Measurements from ENCODE around the gene AGPS.

The AGPS gene

DNA sequence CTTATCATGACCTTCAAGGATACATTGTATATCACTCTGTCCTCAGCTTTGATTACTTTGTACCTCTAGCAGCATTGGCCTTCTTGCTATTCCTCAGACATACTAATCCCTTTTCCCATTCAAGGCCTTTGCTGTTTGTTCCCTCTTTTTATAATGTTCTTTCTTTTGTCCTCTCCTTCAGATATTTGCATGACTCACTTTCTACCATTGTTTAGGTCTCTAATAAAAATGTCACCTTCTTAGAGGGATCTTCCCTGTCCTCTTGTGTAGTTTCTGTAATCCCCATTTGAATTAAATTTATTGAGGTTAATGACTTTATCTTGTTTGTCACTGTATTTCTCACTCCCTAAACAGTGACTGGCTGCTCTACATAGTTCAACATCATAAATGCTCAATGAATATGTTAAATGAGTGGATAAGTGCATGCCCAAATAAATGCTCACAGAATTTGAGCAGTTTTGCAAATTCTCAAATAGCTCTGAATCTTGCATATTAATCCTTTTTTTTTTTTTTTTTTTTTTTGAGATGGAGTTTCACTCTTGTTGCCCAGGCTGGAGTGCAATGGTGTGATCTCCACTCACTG is 135.9 kb downstream of the AGPS start:
- no peak for DNase-seq (ENCODE audit: low read depth in 2 of 2)

DNA sequence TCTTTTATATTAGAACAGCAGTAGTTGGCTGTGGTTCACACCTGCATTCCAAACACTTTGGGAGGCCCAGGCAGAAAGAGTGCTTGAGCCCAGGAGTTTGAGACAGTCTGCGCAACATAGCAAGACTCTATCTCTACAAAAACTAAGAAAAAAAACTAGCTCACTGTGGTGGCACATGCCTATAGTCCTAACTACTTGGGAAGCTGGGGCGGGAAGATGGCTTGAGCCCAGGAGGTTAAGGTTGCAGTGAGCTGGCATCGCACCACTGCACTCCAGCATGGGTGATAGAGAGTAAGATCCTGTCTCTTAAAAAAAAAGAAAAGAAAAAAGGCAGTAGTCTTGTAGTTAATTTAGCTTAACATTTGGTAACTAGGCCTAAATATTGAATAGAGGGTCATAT is 136.6 kb downstream of the AGPS start:
- DNase-seq (ENCODE audit: low read depth in 2 of 2), result no peak

DNA sequence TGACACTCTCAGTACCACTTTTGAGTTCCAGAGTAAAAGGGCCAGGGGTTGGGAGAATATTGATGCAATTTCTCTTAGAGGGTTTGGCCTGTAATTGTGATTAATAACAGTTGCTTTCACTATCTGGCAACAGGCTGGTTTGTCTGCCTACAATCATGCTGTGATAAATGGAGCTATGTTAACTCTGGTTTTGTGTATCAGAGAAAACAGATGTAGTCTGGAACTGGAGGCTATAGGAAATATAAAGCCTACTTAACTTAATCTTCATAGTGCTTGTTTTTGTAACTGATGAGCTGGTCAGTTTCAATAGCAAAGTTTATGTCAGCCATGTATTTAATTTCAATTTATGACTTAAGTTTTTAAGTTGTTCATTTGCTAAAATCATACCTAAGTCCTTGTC is 138.0 kb downstream of the AGPS start:
- DNase-seq (ENCODE audit: low read depth in 2 of 2), result no peak

DNA sequence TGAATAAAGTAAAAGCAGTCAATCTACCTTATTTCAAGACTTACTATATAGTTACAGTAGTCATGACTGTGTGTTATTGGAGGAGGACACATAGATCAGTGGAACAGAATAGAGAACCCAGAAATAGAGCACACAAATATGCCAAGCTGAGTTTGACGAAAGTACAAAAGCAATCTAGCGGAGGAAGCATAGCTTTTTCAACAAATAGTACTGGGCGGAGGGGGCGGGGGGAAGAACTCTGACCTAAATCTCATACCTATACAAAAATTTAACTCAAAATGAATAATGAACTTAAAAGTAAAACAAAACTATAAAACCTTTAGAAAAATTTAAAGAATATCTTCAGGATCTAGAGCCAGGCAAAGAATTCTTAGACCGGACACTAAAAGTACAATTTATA is 139.1 kb downstream of the AGPS start:
- no peak for DNase-seq (ENCODE audit: low read depth in 2 of 2)

DNA sequence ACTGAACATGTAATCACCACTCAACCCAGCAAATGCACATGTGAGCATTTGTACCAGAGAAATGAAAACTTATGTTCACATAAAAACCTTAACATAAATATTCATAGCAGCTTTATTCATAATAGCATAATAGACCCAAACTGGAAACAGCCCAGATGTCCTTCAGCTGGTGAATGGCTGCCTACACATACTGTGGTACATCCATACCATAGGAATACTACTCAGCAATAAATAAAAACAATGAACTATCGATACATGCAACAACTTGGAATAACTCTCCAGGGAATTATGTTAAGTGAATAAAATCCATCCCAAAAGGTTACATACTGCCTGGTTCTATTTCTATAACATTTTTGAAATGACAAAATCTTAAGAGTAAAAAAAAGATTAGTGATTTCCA is 140.0 kb downstream of the AGPS start:
- DNase-seq (ENCODE audit: low read depth in 2 of 2), result no peak

DNA sequence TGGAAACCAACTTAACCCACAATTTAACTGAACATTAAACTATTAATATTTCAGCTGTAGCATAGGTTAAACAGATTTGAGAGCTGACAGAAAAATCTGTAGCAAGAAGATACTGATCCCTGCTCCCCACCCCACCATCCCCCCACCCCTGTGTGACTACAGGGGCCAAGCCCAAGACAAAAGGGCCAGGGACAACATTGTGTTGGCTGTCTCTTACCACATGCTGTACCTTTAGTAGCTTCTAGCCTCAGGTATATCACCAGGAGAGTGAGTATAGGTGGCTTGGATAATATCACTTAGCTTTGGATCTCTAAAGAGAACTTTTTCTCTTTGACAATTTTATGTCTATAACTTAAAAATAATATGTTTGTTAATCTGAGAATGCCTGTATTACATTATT is 140.7 kb downstream of the AGPS start:
- DNase-seq (ENCODE audit: low read depth in 2 of 2), result no peak

DNA sequence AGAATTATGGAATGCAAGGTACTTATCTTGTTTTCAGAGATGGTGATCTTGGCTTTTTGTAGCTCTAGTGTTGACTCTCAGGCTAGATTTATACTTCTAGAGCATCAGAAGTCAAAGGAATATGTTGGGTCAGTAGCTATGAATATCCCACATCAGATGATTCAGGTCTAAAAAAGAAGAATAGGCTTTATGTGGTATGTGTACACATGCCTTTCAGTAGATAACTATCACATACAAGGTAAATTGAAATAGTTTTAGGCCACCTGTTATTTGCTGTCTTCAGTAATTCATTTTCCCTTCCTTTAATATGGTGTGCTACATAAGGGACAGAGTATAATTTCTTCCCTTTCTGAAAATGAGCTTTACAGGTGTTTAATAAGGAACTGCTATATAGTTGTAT is 142.4 kb downstream of the AGPS start:
- DNase-seq (ENCODE audit: low read depth in 2 of 2), result no peak

DNA sequence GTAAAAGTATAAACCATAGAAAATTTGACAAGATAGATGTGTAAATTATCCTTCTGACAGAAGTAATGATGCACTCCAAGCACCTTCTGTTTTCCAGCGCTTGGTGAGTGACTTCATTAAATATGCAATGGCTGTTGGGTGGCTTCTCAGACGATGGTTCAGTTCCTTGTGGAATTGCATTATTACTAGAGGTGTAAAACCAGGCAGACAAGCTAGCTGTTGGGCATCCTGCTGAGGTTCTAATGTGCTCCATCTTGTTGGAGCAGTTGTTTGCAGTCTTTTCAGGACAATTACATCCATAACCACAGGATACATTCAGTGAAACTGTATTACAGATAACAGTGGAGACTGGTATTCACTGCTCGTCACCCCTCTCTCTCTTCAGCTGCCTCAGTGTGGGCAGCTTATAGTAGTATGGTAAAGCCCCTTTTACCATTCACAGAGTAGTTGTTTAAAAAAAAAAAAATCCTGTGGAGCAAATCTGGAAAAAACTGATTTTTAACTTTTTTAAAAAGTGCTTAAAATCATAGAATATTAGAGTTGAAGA is 143.5 kb downstream of the AGPS start:
- no peak for DNase-seq (ENCODE audit: low read depth in 2 of 2)

DNA sequence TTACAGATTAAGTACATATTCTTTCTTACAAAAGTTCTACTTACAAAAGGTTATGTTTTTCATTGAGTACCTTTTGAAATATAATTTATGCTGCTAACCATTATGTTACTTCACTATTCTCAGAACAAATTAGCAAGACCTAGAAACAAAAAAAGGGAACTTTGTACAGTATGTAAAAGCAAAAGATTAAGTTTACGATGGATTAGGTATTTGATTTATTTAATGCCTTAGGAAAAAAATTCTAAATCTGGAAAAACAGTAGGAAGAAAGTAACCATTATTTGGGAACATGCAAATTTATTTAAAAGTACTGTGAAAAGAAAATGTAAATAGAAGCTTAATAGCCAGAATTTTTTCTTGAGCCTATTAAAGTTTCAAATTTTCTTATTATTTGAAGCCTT is 144.6 kb downstream of the AGPS start:
- DNase-seq (ENCODE audit: low read depth in 2 of 2), result no peak

DNA sequence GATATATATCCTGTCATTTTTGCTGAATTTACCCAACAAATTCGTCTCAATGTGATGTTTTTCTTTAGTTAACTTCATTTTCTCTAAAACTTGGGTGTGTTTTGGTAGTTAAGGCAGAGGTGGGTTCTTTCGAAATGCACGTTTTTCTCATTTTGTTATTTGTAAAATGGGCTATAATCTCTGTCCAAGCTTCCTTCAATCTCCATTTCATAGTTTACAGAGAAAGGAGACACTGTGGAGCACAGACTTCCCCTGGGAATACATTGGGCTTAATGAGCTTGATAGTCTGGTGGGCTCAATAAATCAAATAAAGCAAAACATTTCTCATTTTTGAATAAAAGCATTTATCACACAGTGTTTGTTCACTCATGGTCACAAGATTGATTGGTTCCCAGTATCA is 145.1 kb downstream of the AGPS start:
- no peak for DNase-seq (ENCODE audit: low read depth in 2 of 2)

DNA sequence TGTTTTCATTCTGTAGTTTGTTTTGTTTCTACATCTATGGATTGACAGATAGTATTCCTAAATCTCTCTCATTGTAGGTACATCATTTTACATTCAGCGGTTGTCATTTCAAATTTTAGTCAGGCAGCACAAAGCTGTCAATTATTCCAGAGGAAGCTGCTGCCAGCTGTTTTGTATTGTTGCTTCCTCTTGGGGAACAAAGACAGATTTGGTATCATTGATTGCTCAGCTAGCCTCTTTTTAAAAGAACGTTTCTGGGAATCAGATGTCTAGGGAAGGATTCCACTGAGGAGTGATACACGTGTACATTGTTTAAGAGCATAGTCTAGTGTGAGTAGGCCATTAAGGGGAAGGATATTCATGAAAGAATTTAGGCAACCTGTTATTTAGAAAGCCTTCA is 145.8 kb downstream of the AGPS start:
- DNase-seq (ENCODE audit: low read depth in 2 of 2), result no peak

DNA sequence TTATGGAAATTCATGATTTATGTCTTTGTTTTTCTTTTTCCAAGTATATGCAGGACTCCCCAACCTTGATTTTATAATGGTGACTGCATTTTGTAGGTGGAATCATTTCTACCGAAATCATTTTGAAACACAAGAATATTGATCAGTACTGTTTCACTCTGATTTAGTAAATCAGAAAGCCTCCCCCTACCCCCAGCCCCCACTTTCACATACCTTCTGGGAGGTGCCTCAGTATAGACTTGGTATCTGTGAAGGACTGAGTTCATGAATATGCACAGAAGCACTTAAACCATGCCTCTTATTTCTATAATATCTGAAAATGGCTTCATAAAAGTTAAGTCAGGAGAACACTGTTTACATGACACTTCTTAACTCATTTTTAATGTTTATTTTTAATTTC is 147.7 kb downstream of the AGPS start:
- no peak for DNase-seq (ENCODE audit: low read depth in 2 of 2)

DNA sequence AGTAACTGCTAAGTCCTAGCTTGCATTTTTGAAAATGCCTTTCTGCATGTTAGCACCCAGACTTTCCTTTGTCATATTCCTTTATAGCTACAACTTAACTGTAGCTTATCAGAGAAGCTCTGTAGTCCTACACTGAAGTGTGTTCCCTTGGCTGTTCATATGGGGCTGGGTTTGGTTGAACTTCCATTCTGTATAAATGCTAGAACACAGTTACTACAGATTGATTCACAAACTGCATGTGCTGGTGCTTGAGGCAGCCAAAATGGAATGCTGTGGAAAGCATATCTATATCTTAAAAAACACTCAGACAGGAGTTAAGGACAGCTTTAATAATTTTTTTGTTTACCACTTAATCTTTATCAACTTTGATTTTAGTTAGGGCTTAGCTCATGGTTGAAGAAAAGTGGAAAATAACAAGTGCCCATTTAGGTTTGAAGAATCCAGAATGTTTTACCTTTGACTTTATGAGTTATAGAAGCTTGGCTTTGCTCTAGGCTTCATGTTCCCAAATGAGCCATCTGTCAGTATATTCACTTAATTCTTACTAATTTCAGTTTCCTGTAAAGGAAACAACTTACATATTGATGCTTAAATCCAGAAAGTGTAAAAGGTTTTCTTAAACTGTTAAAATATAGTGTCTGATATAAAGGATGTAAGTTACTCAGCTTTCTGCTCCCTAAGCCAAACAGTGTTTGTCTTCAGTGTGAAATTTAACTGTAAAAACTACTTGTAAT is 148.9 kb downstream of the AGPS start:
- no peak for DNase-seq (ENCODE audit: low read depth in 2 of 2)

DNA sequence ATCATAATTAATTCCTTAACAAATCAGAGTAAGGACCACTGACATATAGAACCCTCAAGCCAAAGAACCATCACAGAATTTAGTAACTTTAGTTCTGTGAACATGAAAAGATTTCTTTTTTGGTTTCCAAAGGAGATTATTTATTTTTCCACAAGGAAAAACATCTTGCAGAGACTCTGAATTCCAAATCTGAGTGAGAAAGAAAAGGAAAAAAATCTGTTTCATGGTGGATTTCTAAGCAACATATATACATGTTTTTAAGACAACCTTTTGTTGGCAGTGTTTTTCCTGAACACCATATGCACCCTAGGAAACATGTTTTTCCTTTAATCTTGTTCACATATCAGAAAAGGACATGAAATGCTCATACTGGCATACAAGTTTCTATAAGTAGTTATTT is 149.8 kb downstream of the AGPS start:
- no peak for DNase-seq (ENCODE audit: low read depth in 2 of 2)

DNA sequence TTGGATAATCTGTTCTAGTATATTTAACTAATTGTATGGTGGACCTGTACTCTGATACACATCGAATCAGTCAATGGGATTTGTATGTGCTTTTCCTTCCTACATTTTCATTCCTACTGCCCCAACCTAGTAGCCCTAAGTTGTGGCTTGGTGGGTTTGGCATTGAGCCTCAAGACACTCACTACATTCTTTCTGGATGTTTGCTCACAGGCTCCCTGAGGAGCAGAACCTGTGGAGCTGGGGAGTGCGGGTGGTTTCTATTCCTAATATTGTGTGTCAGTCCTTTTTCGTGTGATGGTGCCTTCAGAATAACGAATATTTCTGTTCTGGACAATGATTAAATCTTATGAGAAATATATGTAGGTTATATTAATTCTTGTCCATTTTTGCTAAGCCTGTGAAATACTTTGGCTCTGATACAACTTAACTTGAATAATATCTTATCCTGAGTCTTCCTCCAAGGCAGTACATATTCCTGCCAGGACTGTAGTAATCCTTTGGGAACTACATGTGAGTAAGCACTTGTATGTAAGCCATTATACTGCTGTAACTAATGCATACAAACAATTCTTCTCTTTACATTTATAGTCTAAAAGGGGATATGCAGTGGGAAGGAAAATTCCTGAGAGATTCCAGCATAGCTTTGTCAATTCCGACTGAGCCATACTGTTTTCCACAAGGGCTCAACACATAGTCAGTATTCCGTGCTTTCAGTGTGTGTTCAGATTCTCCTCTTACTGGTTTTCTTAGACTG is 150.6 kb downstream of the AGPS start:
- DNase-seq (ENCODE audit: low read depth in 2 of 2), result no peak

DNA sequence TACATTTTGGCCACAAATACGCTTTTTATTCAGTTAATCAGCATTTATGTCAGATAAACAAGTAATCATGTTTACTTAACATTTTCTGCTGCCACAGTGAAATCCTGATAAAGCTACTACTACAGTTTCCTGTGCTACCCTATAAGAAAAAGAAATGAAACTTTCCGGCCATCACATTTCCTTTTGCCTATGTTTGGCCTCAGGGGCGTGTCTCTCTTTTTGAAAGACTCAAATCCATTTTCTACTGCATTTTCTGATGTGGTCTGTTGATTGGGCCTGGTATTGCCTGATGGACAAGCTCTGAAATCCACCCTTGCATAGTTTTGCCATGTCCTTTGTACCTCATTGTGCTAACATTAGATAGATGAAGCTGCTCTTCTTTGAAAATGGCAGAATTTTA is 152.6 kb downstream of the AGPS start:
- no peak for DNase-seq (ENCODE audit: low read depth in 2 of 2)

DNA sequence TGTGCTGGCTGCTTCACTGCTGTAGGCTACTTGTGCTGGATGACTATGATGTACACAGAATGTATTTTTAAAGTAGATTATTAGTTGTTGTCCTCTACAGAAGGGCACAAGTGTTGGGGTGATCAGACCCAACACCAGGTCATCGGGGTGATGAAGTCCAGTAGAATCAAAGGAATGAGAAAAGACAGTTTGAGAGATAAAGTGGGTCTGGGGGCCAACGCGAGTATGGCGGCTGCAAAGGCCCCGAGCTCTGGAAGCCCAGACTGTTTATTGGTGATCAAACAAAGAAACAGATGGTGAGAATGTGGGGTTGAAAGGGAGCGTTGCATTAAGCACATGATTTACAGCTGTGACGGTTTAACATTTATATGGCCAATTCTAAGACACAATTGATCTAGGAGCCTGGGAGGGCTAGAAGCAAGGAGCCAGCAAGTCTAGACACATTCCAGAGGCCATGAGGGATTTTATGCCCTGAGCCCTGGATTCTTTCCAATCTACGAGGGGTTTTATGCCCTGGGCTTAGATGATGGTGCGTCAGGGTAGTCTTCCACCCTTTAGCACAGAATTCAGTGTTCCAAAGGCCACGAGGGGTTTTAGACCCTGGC is 153.5 kb downstream of the AGPS start:
- DNase-seq (ENCODE audit: low read depth in 2 of 2), result no peak

DNA sequence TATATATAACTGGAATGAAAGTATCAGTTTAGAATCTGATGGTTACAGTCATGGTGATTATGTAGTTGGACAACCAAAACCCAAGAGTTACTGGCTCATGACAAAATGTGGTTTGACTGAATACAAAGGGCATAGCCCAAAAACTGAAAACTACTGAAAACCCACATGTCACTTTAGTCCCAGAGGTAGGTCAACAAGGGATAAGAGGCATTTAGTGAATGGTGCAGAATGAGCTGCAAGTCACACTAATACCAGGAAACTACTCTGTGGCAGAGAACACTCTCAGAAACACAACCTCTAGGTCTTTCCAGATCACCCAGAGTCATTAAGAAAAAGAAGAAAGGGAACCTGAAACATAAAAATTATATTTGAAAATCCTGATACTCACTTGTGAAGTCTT is 154.5 kb downstream of the AGPS start:
- DNase-seq (ENCODE audit: low read depth in 2 of 2), result no peak

DNA sequence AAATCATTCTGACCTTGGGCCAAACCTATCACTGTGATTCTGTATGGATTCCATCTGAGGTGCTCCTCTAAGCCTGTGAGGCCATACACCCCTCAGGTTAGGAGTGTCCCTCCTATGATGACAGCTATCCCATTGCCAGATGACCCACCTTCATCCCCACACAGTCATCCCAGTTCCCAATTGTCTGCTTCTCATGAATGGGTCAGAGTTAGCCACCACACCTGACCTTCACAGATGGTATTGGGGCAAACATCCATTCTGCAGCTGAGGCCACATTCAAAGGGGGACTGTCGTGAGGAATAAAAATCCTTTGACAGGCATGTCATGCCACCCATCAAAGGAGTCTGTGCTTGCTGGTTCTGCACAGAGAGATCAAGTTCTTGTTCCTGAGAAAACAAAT is 155.2 kb downstream of the AGPS start:
- no peak for DNase-seq (ENCODE audit: low read depth in 2 of 2)

DNA sequence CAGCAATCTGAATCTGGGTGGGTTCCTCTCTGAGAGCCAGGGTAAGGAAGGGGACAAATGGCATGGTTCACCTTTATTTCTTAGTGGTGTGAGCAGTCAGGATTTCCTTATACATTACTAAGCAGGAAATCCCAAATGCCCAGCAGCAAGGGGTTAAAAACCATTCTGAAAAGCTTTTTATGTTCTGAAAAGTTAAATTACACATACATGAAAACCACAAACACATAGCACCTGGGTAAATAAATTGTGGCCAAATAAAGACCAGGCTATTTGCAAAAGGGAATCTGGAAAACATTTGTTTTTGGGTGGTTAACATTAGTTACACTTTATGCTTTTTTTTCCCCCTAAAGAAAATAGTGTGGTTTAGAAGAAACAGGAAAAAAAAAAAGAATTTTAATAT is 156.1 kb downstream of the AGPS start:
- no peak for DNase-seq (ENCODE audit: low read depth in 2 of 2)

DNA sequence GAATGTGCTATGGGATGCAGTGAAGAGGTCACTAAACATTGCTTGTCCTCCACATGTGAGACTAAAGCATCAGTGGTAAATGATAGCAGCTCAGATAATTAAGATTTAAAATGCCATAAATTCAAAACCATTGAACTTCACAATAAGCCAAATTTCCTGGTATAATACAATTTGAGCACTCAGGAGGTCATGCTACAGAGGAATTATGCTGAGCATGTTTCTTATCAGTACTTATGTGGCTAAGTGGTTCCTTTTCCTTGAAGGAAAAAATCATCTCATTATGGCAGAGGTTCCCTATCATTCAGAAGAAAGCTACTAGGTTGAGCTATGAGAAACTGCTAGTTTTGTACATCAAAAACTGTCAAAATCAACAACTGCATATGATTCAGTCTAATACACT is 156.6 kb downstream of the AGPS start:
- DNase-seq (ENCODE audit: low read depth in 2 of 2), result no peak

All from stimulated activated CD8-positive, alpha-beta memory T cell treated with anti-CD3 and anti-CD28 coated beads, Interleukin-2, amount 100 ng/mL, for 1 hour (primary cell).